Measurements from ENCODE around the gene PSEN2. TPM values are rescaled to one million over a fixed set of nuclear protein-coding genes. Genes with fewer than 3 reads are reported as not detected.

The PSEN2 gene
- total RNA-seq, 1 donor from 2014 or later: 12.4 TPM

GRCh38 chr1:226867461-226868054 is 2.9 kb upstream of the PSEN2 start:
- no peak overlapping the region for H3K27ac Mint-ChIP-seq
- peak in 1 of 2 experiments; percentile 20 for DNase-seq (ENCODE audit: low spot score in 2 of 2, unreplicated experiment in 2 of 2)
- no peak for TF ChIP-seq CTCF (IDR thresholded peaks at IDR 0.05; ENCODE audit: unreplicated experiment)
- no peaks in the 10 kb centered on the region for H3K36me3 Mint-ChIP-seq
- H3K27me3 Mint-ChIP-seq (ENCODE audit: low read depth): peaks cover 21% of the 10 kb centered on the region
- peaks cover 12% of the 10 kb centered on the region for H3K4me1 Mint-ChIP-seq
- H3K4me3 Mint-ChIP-seq: no peak overlapping the region
- H3K9me3 Mint-ChIP-seq: peaks cover 8% of the 10 kb centered on the region

GRCh38 chr1:226868726-226869125 is 1.7 kb upstream of the PSEN2 start:
- no peak overlapping the region for H3K4me3 Mint-ChIP-seq
- H3K27ac Mint-ChIP-seq: no peak overlapping the region
- peaks cover 8% of the 10 kb centered on the region for H3K9me3 Mint-ChIP-seq
- peaks cover 21% of the 10 kb centered on the region for H3K27me3 Mint-ChIP-seq (ENCODE audit: low read depth)
- TF ChIP-seq CTCF (IDR thresholded peaks at IDR 0.05; ENCODE audit: unreplicated experiment): no peak
- H3K36me3 Mint-ChIP-seq: no peaks in the 10 kb centered on the region
- no peak for DNase-seq (ENCODE audit: low spot score in 2 of 2, unreplicated experiment in 2 of 2)
- H3K4me1 Mint-ChIP-seq: peaks cover 14% of the 10 kb centered on the region

GRCh38 chr1:226870026-226870400 is 403 bp upstream of the PSEN2 start:
- no peak for DNase-seq (ENCODE audit: low spot score in 2 of 2, unreplicated experiment in 2 of 2)
- H3K4me1 Mint-ChIP-seq: peaks cover 14% of the 10 kb centered on the region
- no peaks in the 10 kb centered on the region for H3K36me3 Mint-ChIP-seq
- no peak for TF ChIP-seq CTCF (IDR thresholded peaks at IDR 0.05; ENCODE audit: unreplicated experiment)
- H3K4me3 Mint-ChIP-seq: peak overlapping the region; percentile 76
- peaks cover 8% of the 10 kb centered on the region for H3K9me3 Mint-ChIP-seq
- H3K27me3 Mint-ChIP-seq (ENCODE audit: low read depth): peaks cover 19% of the 10 kb centered on the region
- H3K27ac Mint-ChIP-seq: no peak overlapping the region

- H3K4me3 Mint-ChIP-seq: peak overlapping the region; percentile 79
- H3K27me3 Mint-ChIP-seq (ENCODE audit: low read depth): peaks cover 19% of the 10 kb centered on the region
- H3K9me3 Mint-ChIP-seq: peaks cover 4% of the 10 kb centered on the region
- DNase-seq (ENCODE audit: low spot score in 2 of 2, unreplicated experiment in 2 of 2): peak in 1 of 2 experiments; percentile 33
- peaks cover 1% of the 10 kb centered on the region for H3K36me3 Mint-ChIP-seq
- no peak for TF ChIP-seq CTCF (IDR thresholded peaks at IDR 0.05; ENCODE audit: unreplicated experiment)
- H3K4me1 Mint-ChIP-seq: peaks cover 16% of the 10 kb centered on the region
- H3K27ac Mint-ChIP-seq: no peak overlapping the region
Observed at GRCh38 chr1:226871636-226872327, 1.4 kb downstream of the PSEN2 start.

- Mint-ChIP-seq H3K27me3 (ENCODE audit: low read depth) (peaks cover 19% of the 10 kb centered on the region), H3K36me3 (peaks cover 1% of the 10 kb centered on the region), H3K9me3 (peaks cover 4% of the 10 kb centered on the region), H3K27ac (no peak overlapping the region), H3K4me1 (peaks cover 16% of the 10 kb centered on the region), H3K4me3 (peak overlapping the region; percentile 79)
- DNase-seq (ENCODE audit: low spot score in 2 of 2, unreplicated experiment in 2 of 2): peak in 1 of 2 experiments; percentile 16
- no peak for TF ChIP-seq CTCF (IDR thresholded peaks at IDR 0.05; ENCODE audit: unreplicated experiment)
Observed at GRCh38 chr1:226872437-226872836, 2.0 kb downstream of the PSEN2 start.

All from mesothelial cell of epicardium (in vitro differentiated cells).